HT-29 (cell line): ENCODE measurements around the gene SULT1C2. TPM values are rescaled to one million over a fixed set of nuclear protein-coding genes. Genes with fewer than 3 reads are reported as not detected.
"Not testable (repeated sequence)": the region's sequence is repeated elsewhere in the genome, so short reads cannot be mapped to it uniquely, and the experiment has no call there.

ENCODE experiments used
- DNase-seq: peaks from one replicate; pipeline ENCODE4 v3.0.0-alpha.2; 2015; ENCODE audit warnings: low spot score
- total RNA-seq: library from RNA; depleted of rRNA; stranded (reverse); fragments of >200 nt; shearing (Covaris generic); gene quantifications from 2 replicates; pipeline ENCODE4 v1.2.3, GENCODE V29; 2014; rRNA removed

SULT1C2 gene
- total RNA-seq, 1 experiment from 2014 or later, result not detected

GRCh38 chr2:108351889-108352288, 63.2 kb downstream of the SULT1C2 start:
- no peak for DNase-seq

DNA sequence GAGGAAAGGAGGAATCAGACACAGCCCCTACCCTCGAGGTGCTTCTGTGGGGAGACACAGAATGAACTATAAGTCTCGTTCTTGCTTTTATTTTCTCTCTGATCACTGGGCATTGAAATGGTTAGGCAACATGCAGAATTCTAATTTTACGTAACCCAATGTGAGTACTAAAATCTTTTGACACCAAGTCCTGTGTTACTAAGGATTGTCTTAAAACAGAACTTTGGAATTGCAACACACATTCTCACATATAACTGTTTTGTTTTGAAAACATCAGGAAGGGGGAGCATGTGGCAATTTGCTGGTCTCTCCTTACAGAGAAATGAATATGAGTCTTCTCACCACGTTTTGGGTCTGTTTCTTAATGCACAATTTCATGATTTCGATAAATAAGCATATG, 65.4 kb downstream of the SULT1C2 start:
- DNase-seq, result no peak

DNA sequence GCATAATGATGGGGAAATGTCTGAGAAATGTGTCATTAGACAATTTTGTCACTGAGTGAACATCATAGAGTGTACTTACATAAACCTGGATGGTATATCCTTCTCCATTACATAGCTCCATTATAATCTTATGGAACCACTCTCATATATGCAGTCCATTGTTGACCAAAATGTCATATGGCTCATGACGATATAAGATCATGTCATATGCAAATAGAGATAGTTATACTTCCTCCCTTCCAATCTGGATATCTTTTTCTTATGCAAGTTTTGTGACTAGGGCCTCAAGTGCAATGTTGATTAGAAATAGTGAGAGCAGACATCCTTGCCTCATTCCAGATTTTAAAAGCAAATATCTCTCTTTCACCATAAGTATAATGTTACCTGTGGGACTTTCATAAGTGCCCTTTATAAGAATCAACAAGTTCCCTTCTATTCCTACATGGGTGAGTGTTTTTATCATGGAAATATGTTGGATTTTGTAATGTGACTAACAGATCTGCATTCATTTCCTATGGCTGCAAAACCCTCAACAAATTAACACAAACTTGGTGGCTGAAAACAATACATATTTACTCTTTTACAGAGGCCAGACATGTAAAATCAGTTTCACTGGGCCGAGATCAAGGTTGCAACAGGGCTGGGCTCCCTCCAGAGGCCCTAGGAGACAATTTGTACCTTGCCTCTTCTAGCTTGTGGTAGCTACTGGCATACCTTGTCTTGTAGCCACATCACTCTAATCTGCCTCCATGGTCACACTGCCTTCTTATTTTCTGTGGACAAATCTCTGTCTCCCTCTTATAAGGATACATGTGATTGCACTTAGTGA, 67.4 kb downstream of the SULT1C2 start:
- DNase-seq, result no peak

- DNase-seq, result not testable (repeated sequence)
These were observed 70.6 kb downstream of the SULT1C2 start for GRCh38 chr2:108359336-108359735.

Other genes starting within 250 kb of the SULT1C2 start
- 0.94 TPM in 1 of 2 replicates, not detected in the other for gene SULT1C3, start 48.9 kb upstream of the SULT1C2 start, total RNA-seq
- gene SULT1C4, start 89.1 kb downstream of the SULT1C2 start, total RNA-seq, result not detected in 2 replicates
- gene GCC2, start 160.3 kb downstream of the SULT1C2 start, total RNA-seq, result 12.7 and 16.6 TPM in 2 replicates
- gene LIMS1, start 245.6 kb downstream of the SULT1C2 start, total RNA-seq, result 28.5 and 43.1 TPM in 2 replicates